ENCODE data around the gene FAM43A.

The FAM43A gene

GRCh38 chr3:194676471-194676870 is 9.2 kb upstream of the FAM43A start:
- DNase-seq = no peak

- no peak for DNase-seq
These were observed 4.6 kb upstream of the FAM43A start for GRCh38 chr3:194680888-194681615.

- no peak for DNase-seq
These were observed 3.4 kb upstream of the FAM43A start for GRCh38 chr3:194682189-194682693.

GRCh38 chr3:194682694-194683310 is 2.9 kb upstream of the FAM43A start:
- peak; percentile 86 for DNase-seq

GRCh38 chr3:194683380-194683779 is 2.3 kb upstream of the FAM43A start:
- DNase-seq = no peak

- DNase-seq = no peak
These were observed 492 bp upstream of the FAM43A start for GRCh38 chr3:194685065-194685717.

- no peak for DNase-seq
These were observed 732 bp downstream of the FAM43A start for GRCh38 chr3:194686414-194686815.

- peak; percentile 28 for DNase-seq
These were observed 1.3 kb downstream of the FAM43A start for GRCh38 chr3:194686816-194687637.

GRCh38 chr3:194687638-194688199 is 2.0 kb downstream of the FAM43A start:
- DNase-seq = peak; percentile 34

- no peak for DNase-seq
These were observed 2.6 kb downstream of the FAM43A start for GRCh38 chr3:194688200-194688740.

- no peak for DNase-seq
These were observed 3.3 kb downstream of the FAM43A start for GRCh38 chr3:194688946-194689345.

GRCh38 chr3:194689493-194689944 is 3.8 kb downstream of the FAM43A start:
- DNase-seq = peak; percentile 68

GRCh38 chr3:194690501-194691372 is 5.1 kb downstream of the FAM43A start:
- peak; percentile 67 for DNase-seq

GRCh38 chr3:194691481-194692283 is 6.0 kb downstream of the FAM43A start:
- DNase-seq = peak; percentile 64

GRCh38 chr3:194696702-194697101 is 11.0 kb downstream of the FAM43A start:
- no peak for DNase-seq

GRCh38 chr3:194702545-194702944 is 16.9 kb downstream of the FAM43A start:
- DNase-seq = no peak

GRCh38 chr3:194705227-194705626 is 19.5 kb downstream of the FAM43A start:
- DNase-seq = no peak

- DNase-seq = no peak
These were observed 20.1 kb downstream of the FAM43A start for GRCh38 chr3:194705761-194706160.

- DNase-seq = no peak
These were observed 21.5 kb downstream of the FAM43A start for GRCh38 chr3:194707147-194707540.

- no peak for DNase-seq
These were observed 25.6 kb downstream of the FAM43A start for GRCh38 chr3:194711286-194711685.

Measured in DMS 273 treated with DMSO at 0.1 percent for 48 hours (cell line).